HepG2 (cell line): ENCODE results near the gene PSMB11. TPM values are rescaled to one million over a fixed set of nuclear protein-coding genes. Genes with fewer than 3 reads are reported as not detected.
A peak's percentile ranks its signal among the peaks of the same experiment; 100 is the strongest.

Experiments used
- GZF1 ChIP-seq: sonication (generic); formaldehyde crosslinking; IDR thresholded peaks from 2 replicates; pipeline ENCODE4 v1.5.1; 2020; ENCODE audit warnings: mild to moderate bottlenecking, missing genetic modification reagents
- LCORL ChIP-seq, 2 experiments: fragments of 450-650 bp in 1 of 2; sonication (generic) in 1 of 2; formaldehyde crosslinking in 1 of 2; IDR thresholded peaks; 2 replicates each; pipeline versions ENCODE4 v1.5.0 to v1.6.1; 2017 to 2020; ENCODE audit warnings: antibody characterized with exemption in 1 of 2, missing genetic modification reagents in 1 of 2
- MED1 ChIP-seq: sonication (generic); formaldehyde crosslinking; IDR thresholded peaks from 2 replicates; pipeline ENCODE4 v1.4.0; 2020; ENCODE audit warnings: missing genetic modification reagents
- NFE2L1 ChIP-seq: sonication (generic); formaldehyde crosslinking; IDR thresholded peaks from 2 replicates; pipeline ENCODE4 v1.4.0; 2020; ENCODE audit warnings: missing genetic modification reagents, mild to moderate bottlenecking, borderline replicate concordance
- NFYB ChIP-seq: sonication (generic); formaldehyde crosslinking; IDR thresholded peaks from 2 replicates; pipeline ENCODE4 v1.4.0; 2020; ENCODE audit warnings: missing genetic modification reagents
- polyA plus RNA-seq, 8 experiments: library from polyadenylated mRNA; depleted of rRNA in 3 of 8; stranded (reverse) in 7 of 8; unstranded in 1 of 8; fragments of >200 nt; fragmentation: Illumina TruSeq in 4 of 8; extraction: Trizol in 4 of 8; gene quantifications; 2 replicates each; pipeline versions ENCODE4 v1.2.1 to v1.2.3, GENCODE V29; 2011 to 2016; ENCODE audit warnings: low read depth in 4 of 8, missing spikeins in 1 of 8, mixed read lengths in 1 of 8; ENCODE audit not compliant: insufficient read depth in 1 of 8
- total RNA-seq, 5 experiments: library from RNA; depleted of rRNA; stranded (reverse); fragments of >200 nt; fragmentation: Illumina TruSeq; extraction: Trizol; gene quantifications; 2 replicates each; pipeline ENCODE4 v1.2.3, GENCODE V29; 2016; ENCODE audit warnings: low read depth in 1 of 5
- TF ChIP-seq, protein P1 (sequence below): sonication (generic); formaldehyde crosslinking; IDR thresholded peaks from 2 replicates; pipeline ENCODE4 v1.4.0; 2020; ENCODE audit warnings: missing genetic modification reagents
- TF ChIP-seq, protein P2 (sequence below): sonication (generic); formaldehyde crosslinking; IDR thresholded peaks from 2 replicates; pipeline ENCODE4 v1.4.0; 2020; ENCODE audit warnings: missing genetic modification reagents
- TF ChIP-seq, protein P3 (sequence below): sonication (generic); formaldehyde crosslinking; IDR thresholded peaks from 2 replicates; pipeline ENCODE4 v1.4.0; 2020; ENCODE audit warnings: missing genetic modification reagents
- TF ChIP-seq, protein P4 (sequence below): sonication (generic); formaldehyde crosslinking; IDR thresholded peaks from 2 replicates; pipeline ENCODE4 v1.4.0; 2020; ENCODE audit warnings: missing genetic modification reagents
- TF ChIP-seq, protein P5 (sequence below): sonication (generic); formaldehyde crosslinking; IDR thresholded peaks from 2 replicates; pipeline ENCODE4 v1.5.0; 2020; ENCODE audit warnings: missing genetic modification reagents
- TF ChIP-seq, protein P6 (sequence below): sonication (generic); formaldehyde crosslinking; IDR thresholded peaks from 2 replicates; pipeline ENCODE4 v1.4.0; 2020; ENCODE audit warnings: missing genetic modification reagents
- TF ChIP-seq, protein P7 (sequence below): sonication (generic); formaldehyde crosslinking; IDR thresholded peaks from 2 replicates; pipeline ENCODE4 v1.8.1; 2023; ENCODE audit warnings: mild to moderate bottlenecking, missing genetic modification reagents

Gene PSMB11
- total and polyA plus RNA-seq, 2 of the 13 experiments (the other 11 are each of a cell fraction or from before 2014, with no cell fraction given), result not detected

DNA sequence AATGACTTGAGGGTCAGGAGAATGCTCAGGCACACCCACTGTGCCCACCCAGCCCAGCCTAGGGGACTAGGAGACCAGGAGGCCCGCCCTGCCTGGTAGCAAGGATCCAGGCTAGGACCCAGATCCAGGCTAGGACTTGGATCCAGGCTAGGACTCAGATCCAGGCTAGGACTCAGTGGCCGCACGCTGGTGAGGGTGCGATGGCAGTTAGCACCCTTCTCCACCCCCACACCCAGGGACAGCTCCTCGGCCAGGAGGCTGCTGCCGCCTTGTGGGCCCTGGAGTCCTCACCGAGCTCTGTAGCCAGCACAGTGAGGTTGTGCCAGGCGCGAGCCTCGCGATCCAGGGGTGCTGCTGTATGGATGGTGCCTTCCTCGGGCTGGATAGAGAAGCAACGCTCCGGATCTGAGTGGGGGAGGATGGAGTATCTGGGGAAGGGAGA, 10.2 kb downstream of the PSMB11 start (continued):
- TF ChIP-seq, protein P1, sequence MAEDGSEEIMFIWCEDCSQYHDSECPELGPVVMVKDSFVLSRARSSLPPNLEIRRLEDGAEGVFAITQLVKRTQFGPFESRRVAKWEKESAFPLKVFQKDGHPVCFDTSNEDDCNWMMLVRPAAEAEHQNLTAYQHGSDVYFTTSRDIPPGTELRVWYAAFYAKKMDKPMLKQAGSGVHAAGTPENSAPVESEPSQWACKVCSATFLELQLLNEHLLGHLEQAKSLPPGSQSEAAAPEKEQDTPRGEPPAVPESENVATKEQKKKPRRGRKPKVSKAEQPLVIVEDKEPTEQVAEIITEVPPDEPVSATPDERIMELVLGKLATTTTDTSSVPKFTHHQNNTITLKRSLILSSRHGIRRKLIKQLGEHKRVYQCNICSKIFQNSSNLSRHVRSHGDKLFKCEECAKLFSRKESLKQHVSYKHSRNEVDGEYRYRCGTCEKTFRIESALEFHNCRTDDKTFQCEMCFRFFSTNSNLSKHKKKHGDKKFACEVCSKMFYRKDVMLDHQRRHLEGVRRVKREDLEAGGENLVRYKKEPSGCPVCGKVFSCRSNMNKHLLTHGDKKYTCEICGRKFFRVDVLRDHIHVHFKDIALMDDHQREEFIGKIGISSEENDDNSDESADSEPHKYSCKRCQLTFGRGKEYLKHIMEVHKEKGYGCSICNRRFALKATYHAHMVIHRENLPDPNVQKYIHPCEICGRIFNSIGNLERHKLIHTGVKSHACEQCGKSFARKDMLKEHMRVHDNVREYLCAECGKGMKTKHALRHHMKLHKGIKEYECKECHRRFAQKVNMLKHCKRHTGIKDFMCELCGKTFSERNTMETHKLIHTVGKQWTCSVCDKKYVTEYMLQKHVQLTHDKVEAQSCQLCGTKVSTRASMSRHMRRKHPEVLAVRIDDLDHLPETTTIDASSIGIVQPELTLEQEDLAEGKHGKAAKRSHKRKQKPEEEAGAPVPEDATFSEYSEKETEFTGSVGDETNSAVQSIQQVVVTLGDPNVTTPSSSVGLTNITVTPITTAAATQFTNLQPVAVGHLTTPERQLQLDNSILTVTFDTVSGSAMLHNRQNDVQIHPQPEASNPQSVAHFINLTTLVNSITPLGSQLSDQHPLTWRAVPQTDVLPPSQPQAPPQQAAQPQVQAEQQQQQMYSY (CRISPR knock-in tag), result no peak
- TF ChIP-seq NFE2L1 (CRISPR knock-in tag) (no peak), NFYB (CRISPR knock-in tag) (no peak), LCORL (IDR thresholded peaks at IDR 0.05) (no peak), LCORL (CRISPR knock-in tag; IDR thresholded peaks at IDR 0.05) (no peak), MED1 (CRISPR knock-in tag) (0 out of 2 replicates have a peak, but pooled peaks have one; percentile 19), GZF1 (CRISPR knock-in tag) (no peak)
- TF ChIP-seq, protein P2, sequence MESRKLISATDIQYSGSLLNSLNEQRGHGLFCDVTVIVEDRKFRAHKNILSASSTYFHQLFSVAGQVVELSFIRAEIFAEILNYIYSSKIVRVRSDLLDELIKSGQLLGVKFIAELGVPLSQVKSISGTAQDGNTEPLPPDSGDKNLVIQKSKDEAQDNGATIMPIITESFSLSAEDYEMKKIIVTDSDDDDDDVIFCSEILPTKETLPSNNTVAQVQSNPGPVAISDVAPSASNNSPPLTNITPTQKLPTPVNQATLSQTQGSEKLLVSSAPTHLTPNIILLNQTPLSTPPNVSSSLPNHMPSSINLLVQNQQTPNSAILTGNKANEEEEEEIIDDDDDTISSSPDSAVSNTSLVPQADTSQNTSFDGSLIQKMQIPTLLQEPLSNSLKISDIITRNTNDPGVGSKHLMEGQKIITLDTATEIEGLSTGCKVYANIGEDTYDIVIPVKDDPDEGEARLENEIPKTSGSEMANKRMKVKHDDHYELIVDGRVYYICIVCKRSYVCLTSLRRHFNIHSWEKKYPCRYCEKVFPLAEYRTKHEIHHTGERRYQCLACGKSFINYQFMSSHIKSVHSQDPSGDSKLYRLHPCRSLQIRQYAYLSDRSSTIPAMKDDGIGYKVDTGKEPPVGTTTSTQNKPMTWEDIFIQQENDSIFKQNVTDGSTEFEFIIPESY (CRISPR knock-in tag), result peak; percentile 99
- TF ChIP-seq, protein P3, sequence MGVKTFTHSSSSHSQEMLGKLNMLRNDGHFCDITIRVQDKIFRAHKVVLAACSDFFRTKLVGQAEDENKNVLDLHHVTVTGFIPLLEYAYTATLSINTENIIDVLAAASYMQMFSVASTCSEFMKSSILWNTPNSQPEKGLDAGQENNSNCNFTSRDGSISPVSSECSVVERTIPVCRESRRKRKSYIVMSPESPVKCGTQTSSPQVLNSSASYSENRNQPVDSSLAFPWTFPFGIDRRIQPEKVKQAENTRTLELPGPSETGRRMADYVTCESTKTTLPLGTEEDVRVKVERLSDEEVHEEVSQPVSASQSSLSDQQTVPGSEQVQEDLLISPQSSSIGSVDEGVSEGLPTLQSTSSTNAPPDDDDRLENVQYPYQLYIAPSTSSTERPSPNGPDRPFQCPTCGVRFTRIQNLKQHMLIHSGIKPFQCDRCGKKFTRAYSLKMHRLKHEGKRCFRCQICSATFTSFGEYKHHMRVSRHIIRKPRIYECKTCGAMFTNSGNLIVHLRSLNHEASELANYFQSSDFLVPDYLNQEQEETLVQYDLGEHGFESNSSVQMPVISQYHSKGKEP (CRISPR knock-in tag), result 0 out of 2 replicates have a peak, but pooled peaks have one; percentile 21
- TF ChIP-seq, protein P4, sequence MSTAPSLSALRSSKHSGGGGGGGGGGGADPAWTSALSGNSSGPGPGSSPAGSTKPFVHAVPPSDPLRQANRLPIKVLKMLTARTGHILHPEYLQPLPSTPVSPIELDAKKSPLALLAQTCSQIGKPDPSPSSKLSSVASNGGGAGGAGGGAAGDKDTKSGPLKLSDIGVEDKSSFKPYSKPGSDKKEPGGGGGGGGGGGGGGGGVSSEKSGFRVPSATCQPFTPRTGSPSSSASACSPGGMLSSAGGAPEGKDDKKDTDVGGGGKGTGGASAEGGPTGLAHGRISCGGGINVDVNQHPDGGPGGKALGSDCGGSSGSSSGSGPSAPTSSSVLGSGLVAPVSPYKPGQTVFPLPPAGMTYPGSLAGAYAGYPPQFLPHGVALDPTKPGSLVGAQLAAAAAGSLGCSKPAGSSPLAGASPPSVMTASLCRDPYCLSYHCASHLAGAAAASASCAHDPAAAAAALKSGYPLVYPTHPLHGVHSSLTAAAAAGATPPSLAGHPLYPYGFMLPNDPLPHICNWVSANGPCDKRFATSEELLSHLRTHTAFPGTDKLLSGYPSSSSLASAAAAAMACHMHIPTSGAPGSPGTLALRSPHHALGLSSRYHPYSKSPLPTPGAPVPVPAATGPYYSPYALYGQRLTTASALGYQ (CRISPR knock-in tag), result no peak
- TF ChIP-seq, protein P5, sequence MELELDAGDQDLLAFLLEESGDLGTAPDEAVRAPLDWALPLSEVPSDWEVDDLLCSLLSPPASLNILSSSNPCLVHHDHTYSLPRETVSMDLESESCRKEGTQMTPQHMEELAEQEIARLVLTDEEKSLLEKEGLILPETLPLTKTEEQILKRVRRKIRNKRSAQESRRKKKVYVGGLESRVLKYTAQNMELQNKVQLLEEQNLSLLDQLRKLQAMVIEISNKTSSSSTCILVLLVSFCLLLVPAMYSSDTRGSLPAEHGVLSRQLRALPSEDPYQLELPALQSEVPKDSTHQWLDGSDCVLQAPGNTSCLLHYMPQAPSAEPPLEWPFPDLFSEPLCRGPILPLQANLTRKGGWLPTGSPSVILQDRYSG (CRISPR knock-in tag), result no peak
- TF ChIP-seq, protein P6, sequence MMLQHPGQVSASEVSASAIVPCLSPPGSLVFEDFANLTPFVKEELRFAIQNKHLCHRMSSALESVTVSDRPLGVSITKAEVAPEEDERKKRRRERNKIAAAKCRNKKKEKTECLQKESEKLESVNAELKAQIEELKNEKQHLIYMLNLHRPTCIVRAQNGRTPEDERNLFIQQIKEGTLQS (CRISPR knock-in tag), result no peak; the same call in 1 of the 2 replicates
- TF ChIP-seq, protein P7, sequence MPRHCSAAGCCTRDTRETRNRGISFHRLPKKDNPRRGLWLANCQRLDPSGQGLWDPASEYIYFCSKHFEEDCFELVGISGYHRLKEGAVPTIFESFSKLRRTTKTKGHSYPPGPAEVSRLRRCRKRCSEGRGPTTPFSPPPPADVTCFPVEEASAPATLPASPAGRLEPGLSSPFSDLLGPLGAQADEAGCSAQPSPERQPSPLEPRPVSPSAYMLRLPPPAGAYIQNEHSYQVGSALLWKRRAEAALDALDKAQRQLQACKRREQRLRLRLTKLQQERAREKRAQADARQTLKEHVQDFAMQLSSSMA (CRISPR knock-in tag), result no peak
